ENCODE data around the gene GPHA2.

GPHA2 gene

GRCh38 chr11:64910451-64911093 is 25.1 kb downstream of the GPHA2 start:
- no peak for DNase-seq (ENCODE audit: low read depth)

- no peak for DNase-seq (ENCODE audit: low read depth)
Measured at GRCh38 chr11:64909653-64910343, 25.9 kb downstream of the GPHA2 start.

GRCh38 chr11:64908766-64909165 is 26.9 kb downstream of the GPHA2 start:
- DNase-seq (ENCODE audit: low read depth): no peak

- DNase-seq (ENCODE audit: low read depth): no peak
Measured at GRCh38 chr11:64906314-64906635, 29.4 kb downstream of the GPHA2 start.

- DNase-seq (ENCODE audit: low read depth): no peak
Measured at GRCh38 chr11:64905516-64906313, 30.0 kb downstream of the GPHA2 start.

GRCh38 chr11:64903291-64903833 is 32.3 kb downstream of the GPHA2 start:
- DNase-seq (ENCODE audit: low read depth): no peak

GRCh38 chr11:64902102-64902900 is 33.4 kb downstream of the GPHA2 start:
- no peak for DNase-seq (ENCODE audit: low read depth)

- no peak for DNase-seq (ENCODE audit: low read depth)
Measured at GRCh38 chr11:64900774-64901173, 34.9 kb downstream of the GPHA2 start.

- peak; percentile 51 for DNase-seq (ENCODE audit: low read depth)
Measured at GRCh38 chr11:64900263-64900678, 35.4 kb downstream of the GPHA2 start.

GRCh38 chr11:64898541-64898940 is 37.2 kb downstream of the GPHA2 start:
- no peak for DNase-seq (ENCODE audit: low read depth)

GRCh38 chr11:64898076-64898445 is 37.6 kb downstream of the GPHA2 start:
- no peak for DNase-seq (ENCODE audit: low read depth)

GRCh38 chr11:64897381-64898075 is 38.2 kb downstream of the GPHA2 start:
- no peak for DNase-seq (ENCODE audit: low read depth)

GRCh38 chr11:64896448-64897022 is 39.2 kb downstream of the GPHA2 start:
- no peak for DNase-seq (ENCODE audit: low read depth)

GRCh38 chr11:64894812-64895452 is 40.8 kb downstream of the GPHA2 start:
- no peak for DNase-seq (ENCODE audit: low read depth)

- DNase-seq (ENCODE audit: low read depth): peak; percentile 80
Measured at GRCh38 chr11:64894070-64894811, 41.5 kb downstream of the GPHA2 start.

- no peak for DNase-seq (ENCODE audit: low read depth)
Measured at GRCh38 chr11:64893194-64894069, 42.3 kb downstream of the GPHA2 start.

- no peak for DNase-seq (ENCODE audit: low read depth)
Measured at GRCh38 chr11:64892838-64893193, 42.9 kb downstream of the GPHA2 start.

- no peak for DNase-seq (ENCODE audit: low read depth)
Measured at GRCh38 chr11:64892411-64892831, 43.3 kb downstream of the GPHA2 start.

GRCh38 chr11:64891880-64892279 is 43.8 kb downstream of the GPHA2 start:
- no peak for DNase-seq (ENCODE audit: low read depth)

Measured in ELR (cell line).